Activated effector memory CD4-positive, alpha-beta T cell treated with anti-CD3 and anti-CD28 coated beads, Interleukin-2, amount 50 U/mL, for 16 hours (primary cell): ENCODE data around the gene IL1A.

Experiments
- DNase-seq: peaks from one replicate; pipeline ENCODE4 v3.0.0-alpha.2; 2020

IL1A gene

GRCh38 chr2:112817082-112817689 is 32.9 kb upstream of the IL1A start:
- no peak for DNase-seq

GRCh38 chr2:112814278-112814677 is 30.0 kb upstream of the IL1A start:
- DNase-seq, result no peak

- DNase-seq, result no peak
These were observed 29.1 kb upstream of the IL1A start for GRCh38 chr2:112813280-112813966.

GRCh38 chr2:112812318-112813267 is 28.3 kb upstream of the IL1A start:
- no peak for DNase-seq

GRCh38 chr2:112811841-112812306 is 27.6 kb upstream of the IL1A start:
- DNase-seq, result peak; percentile 64

GRCh38 chr2:112811276-112811831 is 27.1 kb upstream of the IL1A start:
- DNase-seq, result no peak

- DNase-seq, result no peak
These were observed 24.8 kb upstream of the IL1A start for GRCh38 chr2:112809112-112809511.

GRCh38 chr2:112807233-112807807 is 23.0 kb upstream of the IL1A start:
- no peak for DNase-seq

GRCh38 chr2:112805542-112805941 is 21.2 kb upstream of the IL1A start:
- DNase-seq, result no peak

GRCh38 chr2:112803691-112804521 is 19.6 kb upstream of the IL1A start:
- no peak for DNase-seq

- no peak for DNase-seq
These were observed 16.7 kb upstream of the IL1A start for GRCh38 chr2:112800881-112801583.

- DNase-seq, result no peak
These were observed 15.0 kb upstream of the IL1A start for GRCh38 chr2:112798979-112799975.

GRCh38 chr2:112796486-112796885 is 12.2 kb upstream of the IL1A start:
- DNase-seq, result no peak

- DNase-seq, result no peak
These were observed 11.5 kb upstream of the IL1A start for GRCh38 chr2:112795774-112796173.

GRCh38 chr2:112794841-112795240 is 10.5 kb upstream of the IL1A start:
- no peak for DNase-seq

- peak; percentile 65 for DNase-seq
These were observed 9.9 kb upstream of the IL1A start for GRCh38 chr2:112794131-112794733.

GRCh38 chr2:112793449-112793978 is 9.2 kb upstream of the IL1A start:
- DNase-seq, result no peak

GRCh38 chr2:112792419-112792818 is 8.1 kb upstream of the IL1A start:
- no peak for DNase-seq

GRCh38 chr2:112791693-112792230 is 7.5 kb upstream of the IL1A start:
- DNase-seq, result no peak
